Measurements from ENCODE around the gene ZNF213. TPM values are rescaled to one million over a fixed set of nuclear protein-coding genes. Genes with fewer than 3 reads are reported as not detected.

Gene ZNF213
- polyA plus RNA-seq, 1 donor (not counting 4 experiments of a cell fraction or from before 2014, with no cell fraction given), result 0.51 TPM

DNA sequence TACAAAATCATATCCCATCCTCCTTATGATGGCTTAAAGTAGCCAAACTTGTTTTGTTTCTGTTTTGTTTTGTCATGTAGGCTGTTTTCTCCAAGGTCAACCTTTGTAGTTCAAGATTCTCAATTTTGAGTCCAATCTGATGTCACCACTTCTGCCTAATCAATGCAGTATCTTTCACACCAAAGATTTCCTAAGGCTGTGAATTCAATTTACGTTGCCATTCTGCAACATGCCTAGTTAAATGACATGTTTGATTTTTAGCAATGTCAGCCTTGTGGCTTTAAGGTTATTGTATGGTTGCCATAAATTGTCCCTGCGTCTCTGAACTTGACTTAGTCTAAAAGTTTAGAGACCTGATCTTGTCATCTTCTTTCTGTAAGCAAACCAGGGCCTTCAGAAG, 20.4 kb downstream of the ZNF213 start:
- Histone ChIP-seq H3K4me2 (ENCODE audit: control insufficient read depth, extremely low read depth, insufficient read depth, low read depth, low read length) (no peak overlapping the region), H3K27ac (ENCODE audit: control insufficient read depth, insufficient read depth, low read length) (no peak overlapping the region), H3K79me2 (ENCODE audit: control insufficient read depth, insufficient read depth, low read length) (no peaks in the 10 kb centered on the region), H3K27me3 (ENCODE audit: control insufficient read depth, extremely low read depth, insufficient read depth, low read length) (no peaks in the 10 kb centered on the region), H3K4me1 (ENCODE audit: control insufficient read depth, extremely low read depth, insufficient read depth, low read length) (peaks cover 12% of the 10 kb centered on the region), H2AFZ (ENCODE audit: control insufficient read depth, low read length) (no peak overlapping the region), H3K4me3 (ENCODE audit: control insufficient read depth in 2 of 3, extremely low read depth in 1 of 3, insufficient read depth in 2 of 3, low read depth in 1 of 3, low read length in 3 of 3) (no peak overlapping the region), H3K9me1 (ENCODE audit: control insufficient read depth, extremely low read depth, insufficient read depth, low read length) (no peaks in the 10 kb centered on the region), H3K9ac (ENCODE audit: control insufficient read depth, extremely low read depth, insufficient read depth, low read length) (no peak overlapping the region), H4K20me1 (ENCODE audit: control insufficient read depth, extremely low read depth, insufficient read depth, low read length) (peaks cover 5% of the 10 kb centered on the region), H3K9me3 (ENCODE audit: control insufficient read depth, low read depth, low read length) (no peaks in the 10 kb centered on the region), H3K36me3 (ENCODE audit: control insufficient read depth in 2 of 2, extremely low read depth in 1 of 2, insufficient read depth in 2 of 2, low read length in 2 of 2) (no peaks in the 10 kb centered on the region)
- dilution Hi-C loops (cut with MboI; ENCODE audit: extremely low pct_ligation_motif_present, low sequenced_read_pairs), result no loop called here
- FAIRE-seq (no peak), DNase-seq (ENCODE audit: low read depth, low spot score) (no peak)
- TF ChIP-seq EZH2 (IDR thresholded peaks at IDR 0.05; ENCODE audit: low read length), result no peak

DNA sequence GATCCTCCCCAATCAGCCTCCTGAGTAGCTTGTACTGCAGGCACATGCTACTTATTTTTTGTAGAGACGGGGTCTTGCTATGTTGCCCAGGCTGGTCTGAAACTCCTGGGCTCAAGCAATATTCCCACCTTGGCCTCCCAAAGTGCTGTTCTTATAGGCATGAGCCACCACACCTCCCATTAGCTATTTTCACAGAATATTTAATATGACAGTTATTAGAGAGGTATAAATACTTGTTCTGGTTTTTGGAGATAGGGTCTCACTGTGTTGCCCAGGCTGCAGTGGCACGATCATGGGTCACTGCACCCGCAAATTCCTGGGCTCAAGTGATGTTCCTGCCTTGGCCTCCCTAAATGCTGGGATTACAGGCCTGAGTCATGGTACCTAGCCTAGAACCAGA, 21.1 kb downstream of the ZNF213 start:
- dilution Hi-C loops (cut with MboI; ENCODE audit: extremely low pct_ligation_motif_present, low sequenced_read_pairs), result no loop called here
- Histone ChIP-seq H3K27ac (ENCODE audit: control insufficient read depth, insufficient read depth, low read length) (no peak overlapping the region), H3K4me2 (ENCODE audit: control insufficient read depth, extremely low read depth, insufficient read depth, low read depth, low read length) (no peak overlapping the region), H3K36me3 (ENCODE audit: control insufficient read depth in 2 of 2, extremely low read depth in 1 of 2, insufficient read depth in 2 of 2, low read length in 2 of 2) (no peaks in the 10 kb centered on the region), H2AFZ (ENCODE audit: control insufficient read depth, low read length) (no peak overlapping the region), H3K27me3 (ENCODE audit: control insufficient read depth, extremely low read depth, insufficient read depth, low read length) (no peaks in the 10 kb centered on the region), H3K4me1 (ENCODE audit: control insufficient read depth, extremely low read depth, insufficient read depth, low read length) (peaks cover 12% of the 10 kb centered on the region), H3K4me3 (ENCODE audit: control insufficient read depth in 2 of 3, extremely low read depth in 1 of 3, insufficient read depth in 2 of 3, low read depth in 1 of 3, low read length in 3 of 3) (no peak overlapping the region), H3K79me2 (ENCODE audit: control insufficient read depth, insufficient read depth, low read length) (no peaks in the 10 kb centered on the region), H4K20me1 (ENCODE audit: control insufficient read depth, extremely low read depth, insufficient read depth, low read length) (peaks cover 5% of the 10 kb centered on the region), H3K9me3 (ENCODE audit: control insufficient read depth, low read depth, low read length) (no peaks in the 10 kb centered on the region), H3K9ac (ENCODE audit: control insufficient read depth, extremely low read depth, insufficient read depth, low read length) (no peak overlapping the region), H3K9me1 (ENCODE audit: control insufficient read depth, extremely low read depth, insufficient read depth, low read length) (no peaks in the 10 kb centered on the region)
- no peak for TF ChIP-seq EZH2 (IDR thresholded peaks at IDR 0.05; ENCODE audit: low read length)
- TF ChIP-seq, protein P1, sequence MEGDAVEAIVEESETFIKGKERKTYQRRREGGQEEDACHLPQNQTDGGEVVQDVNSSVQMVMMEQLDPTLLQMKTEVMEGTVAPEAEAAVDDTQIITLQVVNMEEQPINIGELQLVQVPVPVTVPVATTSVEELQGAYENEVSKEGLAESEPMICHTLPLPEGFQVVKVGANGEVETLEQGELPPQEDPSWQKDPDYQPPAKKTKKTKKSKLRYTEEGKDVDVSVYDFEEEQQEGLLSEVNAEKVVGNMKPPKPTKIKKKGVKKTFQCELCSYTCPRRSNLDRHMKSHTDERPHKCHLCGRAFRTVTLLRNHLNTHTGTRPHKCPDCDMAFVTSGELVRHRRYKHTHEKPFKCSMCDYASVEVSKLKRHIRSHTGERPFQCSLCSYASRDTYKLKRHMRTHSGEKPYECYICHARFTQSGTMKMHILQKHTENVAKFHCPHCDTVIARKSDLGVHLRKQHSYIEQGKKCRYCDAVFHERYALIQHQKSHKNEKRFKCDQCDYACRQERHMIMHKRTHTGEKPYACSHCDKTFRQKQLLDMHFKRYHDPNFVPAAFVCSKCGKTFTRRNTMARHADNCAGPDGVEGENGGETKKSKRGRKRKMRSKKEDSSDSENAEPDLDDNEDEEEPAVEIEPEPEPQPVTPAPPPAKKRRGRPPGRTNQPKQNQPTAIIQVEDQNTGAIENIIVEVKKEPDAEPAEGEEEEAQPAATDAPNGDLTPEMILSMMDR (optimal IDR thresholded peaks at IDR 0.05 in 1 of 3, IDR thresholded peaks at IDR 0.05 in 1 of 3, conservative IDR thresholded peaks at IDR 0.05 in 1 of 3; ENCODE audit: extremely low read depth in 1 of 3, insufficient read depth in 2 of 3, low read length in 3 of 3), result no peak
- no peak for FAIRE-seq
- DNase-seq (ENCODE audit: low read depth, low spot score), result no peak

Measured in keratinocyte (primary cell).